IPS DF 4.7 (cell line): Measurements from ENCODE around the gene PCDHGA10.
"Not testable (repeated sequence)": the region's sequence is repeated elsewhere in the genome, so short reads cannot be mapped to it uniquely, and the experiment has no call there.

Experiments
- DNase-seq: peaks from one replicate; pipeline ENCODE4 v3.0.0-alpha.2; 2013; ENCODE audit warnings: low spot score; ENCODE audit errors: extremely low read depth

Gene PCDHGA10

GRCh38 chr5:141420855-141421488 is 8.2 kb downstream of the PCDHGA10 start, which contains the start of gene PCDHGA11:
Gene PCDHGA11 (plus strand): TSS chr5:141421051. CDS start chr5:141421228, 177 bp downstream.
- DNase-seq: no peak

- no peak for DNase-seq
Observed at GRCh38 chr5:141421489-141421855, 8.7 kb downstream of the PCDHGA10 start.

GRCh38 chr5:141422742-141423291 is 10.0 kb downstream of the PCDHGA10 start:
- DNase-seq: no peak

- DNase-seq: no peak
Observed at GRCh38 chr5:141427783-141428426, 15.1 kb downstream of the PCDHGA10 start.

GRCh38 chr5:141430332-141431113 is 17.7 kb downstream of the PCDHGA10 start, which contains the start of gene PCDHGA12:
Gene PCDHGA12 (plus strand): TSS chr5:141430507. CDS start chr5:141430760, 253 bp downstream.
- no peak for DNase-seq

- DNase-seq: no peak
Observed at GRCh38 chr5:141431286-141431685, 18.5 kb downstream of the PCDHGA10 start.

- not testable (repeated sequence) for DNase-seq
Observed at GRCh38 chr5:141432308-141432707, 19.5 kb downstream of the PCDHGA10 start.

GRCh38 chr5:141432726-141433125 is 19.9 kb downstream of the PCDHGA10 start:
- DNase-seq: not testable (repeated sequence)

- no peak for DNase-seq
Observed at GRCh38 chr5:141434006-141434405, 21.2 kb downstream of the PCDHGA10 start.

- DNase-seq: no peak
Observed at GRCh38 chr5:141437221-141437620, 24.4 kb downstream of the PCDHGA10 start.

GRCh38 chr5:141439411-141440141 is 26.8 kb downstream of the PCDHGA10 start:
- no peak for DNase-seq

GRCh38 chr5:141440341-141440740 is 27.6 kb downstream of the PCDHGA10 start:
- DNase-seq: no peak

GRCh38 chr5:141441571-141442170 is 28.9 kb downstream of the PCDHGA10 start:
- DNase-seq: no peak

GRCh38 chr5:141465351-141465750 is 52.6 kb downstream of the PCDHGA10 start:
- DNase-seq: no peak
